HS-27A (cell line): ENCODE measurements around the gene FBXO45.
"Not testable (repeated sequence)": the region's sequence is repeated elsewhere in the genome, so short reads cannot be mapped to it uniquely, and the experiment has no call there.

ENCODE experiments used
- DNase-seq: peaks from one replicate; pipeline ENCODE4 v3.0.0-alpha.2; 2012; ENCODE audit warnings: low read depth, missing footprints

The FBXO45 gene

DNA sequence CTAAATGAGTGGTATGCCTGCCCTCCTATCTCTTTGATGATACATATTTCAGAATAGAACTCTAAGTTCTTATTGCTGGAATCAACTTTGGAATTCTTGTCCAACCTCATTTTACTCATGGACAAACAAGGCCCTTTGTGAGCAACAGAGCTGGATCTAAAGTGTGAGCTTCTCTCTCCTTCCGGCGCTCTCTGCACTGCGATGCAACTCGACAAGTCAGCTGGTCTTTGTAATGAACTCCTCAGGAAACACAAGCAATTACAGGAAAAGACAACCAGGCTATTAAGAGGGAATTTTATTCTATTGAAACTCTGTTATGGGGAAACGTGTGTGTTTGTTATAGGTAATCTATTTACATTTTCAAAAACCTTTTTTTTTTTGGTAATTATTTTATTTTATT lies 50.8 kb downstream of the FBXO45 start:
- DNase-seq: no peak

DNA sequence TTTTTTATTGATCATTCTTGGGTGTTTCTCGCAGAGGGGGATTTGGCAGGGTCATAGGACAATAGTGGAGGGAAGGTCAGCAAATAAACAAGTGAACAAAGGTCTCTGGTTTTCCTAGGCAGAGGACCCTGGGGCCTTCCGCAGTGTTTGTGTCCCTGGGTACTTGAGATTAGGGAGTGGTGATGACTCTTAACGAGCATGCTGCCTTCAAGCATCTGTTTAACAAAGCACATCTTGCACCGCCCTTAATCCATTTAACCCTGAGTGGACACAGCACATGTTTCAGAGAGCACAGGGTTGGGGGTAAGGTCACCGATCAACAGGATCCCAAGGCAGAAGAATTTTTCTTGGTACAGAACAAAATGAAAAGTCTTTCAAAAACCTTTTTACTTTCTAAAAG lies 51.2 kb downstream of the FBXO45 start:
- not testable (repeated sequence) for DNase-seq

DNA sequence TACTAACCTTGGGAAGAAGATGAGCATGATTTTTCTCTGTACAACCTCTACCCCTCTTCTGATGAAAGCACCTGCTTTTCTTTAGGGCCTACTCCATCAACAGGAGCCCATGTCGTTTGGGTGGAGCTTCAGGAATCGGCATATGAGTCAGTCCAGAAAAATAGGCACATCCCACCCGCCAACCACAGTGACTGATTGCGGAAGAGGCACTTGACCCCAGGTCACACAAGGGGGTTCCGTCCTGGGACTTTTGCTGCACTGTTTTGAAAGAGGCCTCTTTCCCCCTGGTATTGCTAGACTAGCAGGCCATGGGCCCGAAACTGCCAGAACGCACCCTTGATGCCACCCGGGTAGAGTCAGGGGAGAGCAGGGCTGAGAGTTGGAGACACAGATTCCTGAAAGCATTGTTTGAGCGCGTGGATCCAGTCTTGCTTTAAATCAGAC lies 51.7 kb downstream of the FBXO45 start:
- DNase-seq: no peak

DNA sequence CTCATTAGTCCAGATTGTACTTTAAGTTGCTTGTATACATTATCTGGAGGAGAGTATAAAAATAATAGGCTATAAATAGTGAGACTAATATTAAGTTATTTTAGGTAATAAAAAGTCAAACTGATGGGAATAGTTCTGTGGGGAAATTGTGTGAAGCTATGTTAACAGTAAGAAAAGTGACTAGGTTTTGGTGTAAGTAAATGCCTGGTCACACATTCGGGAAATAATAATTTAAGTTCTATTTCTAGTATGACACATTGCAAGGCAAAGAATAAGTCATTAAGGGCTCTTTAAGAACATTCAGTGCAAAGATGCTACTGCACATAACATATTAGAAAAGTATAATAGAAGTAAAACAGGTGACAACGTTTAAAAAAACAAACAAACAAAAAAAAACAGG lies 52.2 kb downstream of the FBXO45 start:
- DNase-seq: no peak

DNA sequence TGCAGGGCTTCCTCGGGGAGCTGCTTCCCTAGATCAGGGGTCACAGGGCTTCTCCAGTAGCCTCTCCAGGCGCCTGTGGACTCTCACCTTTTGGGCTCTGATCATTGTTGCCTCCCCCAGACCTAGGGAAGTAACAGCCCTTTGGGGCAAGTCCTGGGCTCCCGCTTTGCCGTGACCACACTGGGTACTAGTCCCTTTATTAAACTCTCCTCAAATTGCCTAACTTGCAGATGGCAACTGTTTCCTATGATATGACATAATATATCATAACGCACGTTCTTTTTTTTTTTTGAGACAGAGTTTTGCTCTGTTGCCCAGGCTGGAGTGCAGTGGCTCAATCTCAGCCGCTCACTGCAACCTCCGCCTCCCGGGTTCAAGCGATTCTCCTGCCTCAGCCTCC lies 53.2 kb downstream of the FBXO45 start:
- no peak for DNase-seq

DNA sequence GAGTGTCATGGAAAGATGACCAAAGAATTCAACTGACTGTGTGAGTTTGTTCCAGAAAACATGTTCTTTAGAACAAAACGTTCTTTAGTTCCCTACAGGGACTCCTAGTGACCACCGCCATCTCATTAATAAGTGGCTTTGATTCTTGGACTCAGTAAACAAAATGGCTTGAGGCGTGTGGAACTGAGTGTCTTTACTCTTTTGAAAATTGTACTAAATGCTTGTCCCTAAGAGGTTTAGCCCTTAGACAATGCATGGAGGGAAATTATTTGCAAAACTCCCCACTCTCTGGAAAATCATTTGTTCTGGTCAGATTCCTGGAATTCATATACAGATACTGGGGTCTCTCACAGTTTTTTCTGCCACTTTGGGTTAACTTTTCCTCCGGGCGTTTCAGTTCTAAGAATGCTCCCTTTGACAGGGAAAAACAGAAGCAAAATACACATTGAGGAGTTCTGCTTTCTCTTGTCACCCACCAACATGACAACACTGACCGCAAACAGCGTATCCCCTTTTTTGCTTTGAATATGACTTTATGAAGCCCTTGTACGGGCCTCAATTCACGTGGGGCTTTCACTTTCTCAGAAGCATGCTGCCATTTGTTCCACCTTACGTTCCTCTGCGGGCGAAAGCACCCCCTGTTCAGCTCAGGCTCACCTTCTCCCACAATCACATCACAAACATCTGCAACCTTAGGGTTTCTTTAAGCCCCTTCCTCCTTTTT lies 55.8 kb downstream of the FBXO45 start:
- DNase-seq: no peak

DNA sequence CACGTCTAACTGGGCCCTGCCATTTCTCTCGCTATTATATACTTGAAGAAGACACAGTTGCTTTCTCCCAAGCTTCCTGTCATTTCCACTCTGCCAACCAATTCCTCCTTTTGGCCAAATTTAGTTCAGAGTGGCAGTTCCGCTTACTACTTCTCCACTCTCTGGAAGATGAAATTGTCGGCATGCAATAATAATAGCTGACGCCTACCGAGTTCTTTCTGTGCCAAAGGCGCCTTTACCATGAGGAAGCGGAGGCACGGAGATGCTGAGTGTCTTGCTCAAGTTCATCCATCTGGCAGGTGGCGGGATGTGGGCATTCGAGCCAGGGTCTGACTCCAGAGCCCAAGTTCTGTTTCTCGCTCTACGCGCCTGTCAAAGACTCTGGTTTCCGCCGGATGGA lies 56.4 kb downstream of the FBXO45 start:
- DNase-seq: no peak

DNA sequence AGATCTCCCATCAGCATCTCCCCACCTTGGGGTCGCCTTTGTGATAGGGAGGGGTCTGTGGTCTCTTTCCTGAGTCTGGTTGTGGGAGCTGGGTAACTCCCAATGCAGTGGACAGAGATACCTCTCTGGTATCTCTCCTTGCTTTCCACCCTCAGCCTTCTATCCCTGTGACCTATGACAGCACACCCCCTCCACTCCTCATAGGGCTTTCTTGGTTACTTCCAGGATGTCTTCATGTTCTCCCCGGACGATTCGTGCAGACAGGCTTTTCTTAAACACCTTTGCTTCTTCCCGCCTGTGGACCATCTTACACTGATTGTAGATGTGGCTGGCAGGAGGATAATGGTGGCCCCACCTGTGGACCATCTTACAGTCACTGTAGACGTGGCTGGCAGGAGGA lies 56.9 kb downstream of the FBXO45 start:
- no peak for DNase-seq

DNA sequence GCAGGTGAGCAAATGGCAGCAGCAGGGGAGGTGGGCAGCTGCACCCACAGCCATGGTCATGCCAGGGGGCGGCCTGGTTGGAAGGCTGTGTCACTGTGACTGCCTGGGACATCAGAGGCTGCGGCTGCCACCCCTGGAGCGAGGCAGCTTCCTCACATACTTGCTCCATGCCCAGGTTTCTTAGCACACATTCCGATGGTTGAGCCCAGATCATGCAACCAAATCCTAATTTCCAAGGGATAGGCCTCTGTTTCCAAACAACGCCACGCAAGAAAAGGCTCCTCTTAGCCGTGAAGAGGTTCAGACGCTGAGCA lies 59.4 kb downstream of the FBXO45 start:
- no peak for DNase-seq

DNA sequence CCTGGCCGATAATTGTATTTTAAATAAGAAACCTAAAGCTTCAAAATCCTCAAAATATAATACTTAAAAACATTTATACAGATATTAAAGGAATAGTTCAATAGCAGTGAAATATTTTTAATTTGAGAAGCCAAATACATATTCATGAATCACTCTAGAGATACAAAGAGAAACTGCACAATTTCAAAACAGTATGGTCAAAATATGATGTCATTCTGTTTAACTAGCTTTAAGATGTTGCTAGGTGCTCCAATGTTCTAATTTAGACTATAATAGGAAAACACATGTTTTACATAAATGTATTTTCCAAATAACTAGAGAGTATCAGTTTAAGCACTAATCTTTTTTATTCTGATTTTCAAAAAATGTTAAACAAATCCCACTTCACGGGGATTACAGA lies 60.8 kb downstream of the FBXO45 start:
- DNase-seq: no peak

DNA sequence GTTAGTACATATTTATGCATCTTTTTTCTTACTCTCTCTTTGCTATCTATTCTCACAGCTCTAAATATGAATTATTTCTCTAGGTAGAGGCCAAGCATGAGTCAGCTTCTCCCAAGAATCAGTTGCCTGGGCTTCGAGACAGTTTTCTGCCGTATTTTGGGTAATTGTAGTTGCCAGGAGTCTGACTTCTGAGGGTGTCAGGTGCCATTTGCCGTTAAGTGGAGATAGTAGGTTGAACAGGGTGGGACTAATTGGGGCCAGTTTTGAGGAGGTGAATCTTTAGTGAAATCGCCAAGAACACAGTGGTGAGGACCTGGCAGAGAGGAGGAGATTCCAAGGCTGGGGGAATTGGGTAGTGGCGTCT lies 63.2 kb downstream of the FBXO45 start:
- DNase-seq: no peak

DNA sequence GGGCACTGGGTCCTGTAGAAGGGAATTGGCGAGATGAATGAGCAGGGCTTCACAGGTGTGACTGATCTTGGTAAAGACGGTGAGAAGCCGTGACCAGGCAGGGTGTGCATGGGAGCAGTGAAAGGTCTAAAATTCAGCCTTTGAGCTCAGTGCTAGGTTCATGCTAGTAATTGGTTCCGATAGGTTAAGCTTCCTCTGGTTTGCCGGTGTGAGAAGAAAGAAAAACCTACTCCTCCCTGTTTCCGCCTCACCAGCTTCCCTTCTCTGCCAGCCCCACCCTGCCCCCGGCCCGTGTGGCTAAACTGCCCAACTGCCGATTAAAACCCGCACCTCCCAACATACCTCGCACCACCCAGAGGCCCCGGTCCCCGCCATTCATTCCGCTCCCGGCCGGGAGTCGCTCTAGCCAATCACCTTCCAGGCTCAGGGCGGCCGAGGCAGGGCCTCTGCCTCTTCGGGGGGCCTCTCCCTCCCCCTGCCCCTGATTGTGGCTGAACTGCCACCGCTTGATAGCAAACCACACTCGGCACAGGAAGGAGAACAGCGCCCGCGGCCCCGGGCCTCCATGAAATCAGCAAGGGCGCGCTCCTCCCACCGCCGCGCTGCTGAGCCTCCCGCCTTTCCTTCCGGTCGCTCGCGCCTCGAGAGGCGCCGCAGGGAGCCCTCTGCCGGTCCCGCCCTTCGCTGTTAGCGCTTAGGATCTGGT lies 63.7 kb downstream of the FBXO45 start:
- peak; percentile 49 for DNase-seq

DNA sequence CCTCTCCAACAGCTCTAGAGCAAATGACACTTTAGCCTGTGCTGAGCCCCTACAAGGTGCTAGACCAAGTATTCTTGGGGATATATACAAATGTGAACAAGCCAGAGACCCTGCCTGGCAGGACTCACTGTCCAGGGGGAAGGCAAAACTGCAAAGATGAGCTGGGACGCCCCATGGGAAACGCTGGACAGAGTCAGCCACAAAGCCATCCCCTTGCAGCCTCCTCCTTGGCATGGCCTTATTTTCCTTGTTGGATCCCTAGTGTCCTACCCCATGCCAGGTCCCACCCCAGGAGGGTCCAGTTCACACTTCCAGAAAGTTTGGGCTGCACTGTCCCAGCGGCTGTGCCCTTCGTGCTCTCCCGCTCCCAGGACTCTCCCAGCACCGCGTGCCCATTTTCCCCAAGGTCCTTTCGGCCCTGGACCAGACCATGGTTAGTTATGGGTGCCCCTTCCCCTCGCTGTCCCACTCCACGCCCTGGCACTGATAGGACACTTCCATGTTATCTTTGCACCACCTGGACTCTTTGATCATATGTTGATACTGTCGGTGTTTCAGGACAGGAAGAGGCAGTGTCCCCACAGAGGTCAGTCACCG lies 65.2 kb downstream of the FBXO45 start:
- no peak for DNase-seq

DNA sequence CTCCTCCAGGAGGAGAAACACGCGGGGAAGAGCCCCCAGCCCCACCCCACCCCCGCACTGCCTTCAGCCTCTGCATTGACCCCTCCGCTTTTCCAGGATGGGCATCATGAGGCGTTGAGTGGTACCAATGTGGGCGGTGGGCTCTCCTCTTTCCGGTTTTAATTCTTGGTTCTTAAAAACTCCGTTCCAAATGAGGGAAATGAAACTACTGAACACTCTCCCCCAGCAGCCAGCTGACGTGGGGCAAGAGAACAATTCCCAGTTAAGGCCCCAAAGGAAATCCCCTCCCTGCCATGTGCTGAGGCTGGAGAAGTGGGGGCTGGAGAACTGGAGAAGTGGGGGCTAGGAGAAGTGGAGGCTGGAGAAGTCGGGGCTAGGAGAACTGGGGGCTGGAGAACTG lies 65.8 kb downstream of the FBXO45 start:
- DNase-seq: no peak

DNA sequence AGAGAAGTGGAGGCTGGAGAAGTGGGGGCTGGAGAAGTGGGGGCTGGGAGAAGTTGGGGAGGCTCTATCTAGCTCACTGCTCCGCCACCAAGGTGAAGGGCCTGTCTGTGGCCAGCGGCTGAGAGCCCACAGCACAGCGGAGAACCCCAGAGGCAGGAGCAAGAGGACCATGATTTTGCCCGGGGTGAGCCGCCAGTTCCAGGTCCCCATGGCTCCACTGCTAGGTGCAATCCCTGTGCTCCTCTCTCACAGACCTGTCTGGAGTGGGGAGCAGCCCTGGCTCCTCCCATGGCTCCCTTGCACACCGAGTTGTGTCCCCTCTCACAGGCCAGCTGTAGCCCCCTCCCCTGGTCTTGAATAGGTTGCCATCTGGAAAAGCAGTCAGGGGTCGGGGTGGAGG lies 66.4 kb downstream of the FBXO45 start:
- no peak for DNase-seq

DNA sequence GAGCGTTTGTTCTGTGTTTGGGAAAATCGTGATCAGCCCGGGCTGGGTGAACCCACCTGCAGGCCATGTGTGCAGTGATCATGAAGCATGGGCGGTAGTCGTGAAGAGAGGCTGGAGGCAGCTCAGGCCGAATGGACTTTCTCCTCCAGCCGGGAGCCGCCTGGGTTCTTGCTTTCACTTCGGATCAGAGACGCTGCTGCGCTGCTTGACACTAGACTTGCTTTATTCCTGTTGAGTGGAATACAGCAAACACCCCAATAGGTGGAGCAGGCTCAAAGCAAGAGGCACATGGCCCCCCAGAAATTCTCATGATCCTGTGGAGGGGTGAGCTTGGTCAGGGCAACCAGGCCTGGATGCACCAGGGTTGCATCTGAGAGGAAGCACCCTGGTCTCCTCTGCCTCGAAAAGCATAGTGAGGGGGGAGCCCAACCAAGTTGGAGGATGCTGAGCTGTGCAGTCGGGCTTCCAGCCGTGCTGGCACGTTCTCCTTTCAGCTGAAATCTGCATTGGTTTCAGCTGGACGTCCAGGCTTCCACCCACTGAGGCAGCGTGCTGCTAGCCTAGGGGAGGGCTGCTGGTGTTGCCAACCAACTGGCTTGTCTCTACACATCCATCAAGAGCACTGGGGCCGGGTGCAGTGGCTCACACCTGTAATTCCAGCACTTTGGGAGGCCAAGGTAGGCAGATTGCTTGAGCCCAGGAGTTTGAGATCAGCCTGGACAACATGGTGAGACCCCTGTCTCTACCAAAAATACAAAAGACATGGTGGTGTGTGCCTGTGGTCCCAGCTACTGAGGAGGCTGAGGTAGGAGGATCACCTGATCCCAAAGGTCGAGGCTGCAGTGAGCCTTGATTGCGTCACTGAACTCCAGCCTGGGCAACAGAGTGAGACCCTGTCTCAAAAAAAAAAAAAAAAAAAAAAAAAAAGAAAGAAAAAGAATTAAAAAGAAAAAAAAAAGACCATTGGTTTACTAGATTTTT lies 68.2 kb downstream of the FBXO45 start:
- no peak for DNase-seq

DNA sequence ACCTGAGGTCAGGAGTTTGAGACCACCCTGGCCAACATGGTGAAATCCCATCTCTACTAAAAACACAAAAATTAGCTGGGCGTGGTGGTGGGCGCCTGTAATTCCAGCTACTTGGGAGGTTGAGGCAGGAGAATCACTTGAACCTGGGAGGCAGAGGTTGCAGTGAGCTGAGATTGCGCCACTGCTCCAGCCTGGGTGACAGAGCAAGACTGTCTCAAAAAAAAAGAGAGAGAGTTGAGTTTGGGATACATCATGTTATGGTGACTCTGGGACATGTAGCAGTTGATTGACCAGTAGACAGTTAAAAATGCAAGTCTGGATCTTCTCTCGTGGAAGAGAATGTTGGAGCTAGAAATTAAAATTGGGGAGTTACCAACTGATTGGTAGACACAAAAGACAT lies 69.5 kb downstream of the FBXO45 start:
- not testable (repeated sequence) for DNase-seq
